Astrocyte of the cerebellum (primary cell): ENCODE measurements around the gene SRP14.

Experiments used
- DNase-seq: peaks from one replicate; pipeline ENCODE4 v3.0.0-alpha.2; 2011; ENCODE audit warnings: low read depth
- H3K4me3 ChIP-seq: 2 replicates; pipeline ENCODE4 v1.5.1; 2011; ENCODE audit warnings: mild to moderate bottlenecking, low read depth, low read length, moderate library complexity
- in situ Hi-C: cut with HindIII; loops from 2 replicates; pipeline ENCODE4 v1.10.0; 2017; ENCODE audit warnings: low sequenced_read_pairs
- TF ChIP-seq, protein P1 (sequence below): IDR thresholded peaks from 2 replicates; pipeline ENCODE4 v1.5.1; 2012; ENCODE audit warnings: low read length, low read depth, moderate library complexity, mild to moderate bottlenecking; ENCODE audit errors: missing control alignments

The SRP14 gene

DNA sequence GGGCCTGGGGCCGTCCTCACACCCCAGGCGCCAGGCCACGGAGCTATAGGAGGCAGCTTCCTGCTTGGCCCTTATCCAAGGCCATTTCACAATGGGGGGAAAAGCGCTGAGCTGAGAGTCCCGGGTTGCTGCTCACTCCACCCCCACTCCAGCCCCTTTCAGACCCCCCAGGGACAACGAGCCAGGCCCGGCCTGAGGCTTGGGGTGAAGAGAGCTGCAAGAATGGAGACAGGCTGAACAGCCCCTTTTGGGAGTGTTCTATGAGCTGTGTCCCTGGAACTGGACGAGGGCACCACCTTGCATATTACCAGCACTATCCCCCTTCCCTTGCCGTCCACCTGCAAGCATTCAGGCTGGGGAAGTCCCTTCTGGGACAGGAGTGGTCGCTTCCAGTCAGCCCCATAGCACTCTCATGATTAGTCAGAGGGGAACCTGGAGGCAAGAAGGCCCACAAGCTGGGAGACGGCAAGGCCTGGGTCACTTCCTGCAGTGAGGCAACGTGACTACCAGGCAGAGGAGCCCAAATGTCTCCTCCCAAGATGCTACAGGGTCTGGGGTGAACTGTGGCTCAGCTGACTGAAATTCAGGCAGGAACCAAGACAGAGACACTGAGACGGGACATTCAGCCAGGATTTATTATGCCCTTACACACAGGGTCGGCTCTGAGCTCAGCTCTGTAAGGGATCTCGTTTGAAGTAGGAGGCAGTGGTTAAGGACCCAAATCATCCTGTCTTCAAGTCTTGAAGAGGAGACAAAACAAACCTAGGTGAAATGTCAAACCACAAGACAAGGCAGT is 8.6 kb upstream of the SRP14 start:
- H3K4me3 ChIP-seq, result no peak overlapping the region
- TF ChIP-seq, protein P1, sequence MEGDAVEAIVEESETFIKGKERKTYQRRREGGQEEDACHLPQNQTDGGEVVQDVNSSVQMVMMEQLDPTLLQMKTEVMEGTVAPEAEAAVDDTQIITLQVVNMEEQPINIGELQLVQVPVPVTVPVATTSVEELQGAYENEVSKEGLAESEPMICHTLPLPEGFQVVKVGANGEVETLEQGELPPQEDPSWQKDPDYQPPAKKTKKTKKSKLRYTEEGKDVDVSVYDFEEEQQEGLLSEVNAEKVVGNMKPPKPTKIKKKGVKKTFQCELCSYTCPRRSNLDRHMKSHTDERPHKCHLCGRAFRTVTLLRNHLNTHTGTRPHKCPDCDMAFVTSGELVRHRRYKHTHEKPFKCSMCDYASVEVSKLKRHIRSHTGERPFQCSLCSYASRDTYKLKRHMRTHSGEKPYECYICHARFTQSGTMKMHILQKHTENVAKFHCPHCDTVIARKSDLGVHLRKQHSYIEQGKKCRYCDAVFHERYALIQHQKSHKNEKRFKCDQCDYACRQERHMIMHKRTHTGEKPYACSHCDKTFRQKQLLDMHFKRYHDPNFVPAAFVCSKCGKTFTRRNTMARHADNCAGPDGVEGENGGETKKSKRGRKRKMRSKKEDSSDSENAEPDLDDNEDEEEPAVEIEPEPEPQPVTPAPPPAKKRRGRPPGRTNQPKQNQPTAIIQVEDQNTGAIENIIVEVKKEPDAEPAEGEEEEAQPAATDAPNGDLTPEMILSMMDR, result no peak
- DNase-seq, result no peak
- in situ Hi-C loops, result loop anchor here (5.0 kb wide), 3 partner anchors 55 to 225 kb away; no protein-coding TSS in a partner anchor

- no peak overlapping the region for H3K4me3 ChIP-seq
- TF ChIP-seq, protein P1, result no peak
- in situ Hi-C loops, result loop anchor here (5.0 kb wide), 3 partner anchors 55 to 225 kb away; no protein-coding TSS in a partner anchor
- DNase-seq, result no peak
These were observed 7.9 kb upstream of the SRP14 start for GRCh38 chr15:40046721-40047414.

DNA sequence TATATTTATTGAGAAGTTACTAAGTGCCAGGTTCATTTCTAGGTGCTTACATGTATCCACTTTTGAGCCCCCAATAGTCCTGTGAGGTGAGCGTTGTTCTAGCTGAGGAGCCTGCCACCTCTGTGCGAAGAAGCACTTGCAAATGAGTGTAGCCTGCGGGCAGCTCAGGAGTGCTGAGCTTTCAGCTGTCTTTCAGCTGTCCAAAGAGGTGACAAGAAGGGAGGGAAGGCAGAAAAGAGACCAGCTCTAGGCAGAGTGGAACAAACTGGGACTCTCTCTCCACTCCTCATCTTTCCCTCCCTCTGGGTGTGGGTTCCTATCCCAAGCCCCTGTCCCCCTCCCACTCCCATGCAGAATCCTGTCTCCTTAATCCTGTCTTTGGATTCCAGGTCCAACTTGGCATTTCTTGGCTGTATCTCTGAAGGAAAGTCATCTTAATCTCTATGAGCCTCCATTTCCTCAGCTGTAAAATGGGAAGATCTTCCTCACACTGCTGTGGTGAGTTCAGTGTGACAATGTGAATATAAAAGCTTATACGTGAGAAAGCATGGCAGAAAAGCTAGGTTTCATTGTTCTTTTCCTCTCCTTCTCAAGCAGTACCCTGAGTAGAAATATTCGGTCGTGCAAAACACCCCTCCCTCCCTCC is 6.7 kb upstream of the SRP14 start:
- H3K4me3 ChIP-seq, result no peak overlapping the region
- TF ChIP-seq, protein P1, result no peak
- in situ Hi-C loops, result loop anchor here (5.0 kb wide), 3 partner anchors 57 to 227 kb away; no protein-coding TSS in a partner anchor
- no peak for DNase-seq

- H3K4me3 ChIP-seq, result peak overlapping the region; percentile 6
- DNase-seq, result no peak
- in situ Hi-C loops, result loop anchor here (5.0 kb wide), 3 partner anchors 57 to 227 kb away; no protein-coding TSS in a partner anchor
- TF ChIP-seq, protein P1, result peak; percentile 87
These were observed 6.0 kb upstream of the SRP14 start for GRCh38 chr15:40044717-40045571.

DNA sequence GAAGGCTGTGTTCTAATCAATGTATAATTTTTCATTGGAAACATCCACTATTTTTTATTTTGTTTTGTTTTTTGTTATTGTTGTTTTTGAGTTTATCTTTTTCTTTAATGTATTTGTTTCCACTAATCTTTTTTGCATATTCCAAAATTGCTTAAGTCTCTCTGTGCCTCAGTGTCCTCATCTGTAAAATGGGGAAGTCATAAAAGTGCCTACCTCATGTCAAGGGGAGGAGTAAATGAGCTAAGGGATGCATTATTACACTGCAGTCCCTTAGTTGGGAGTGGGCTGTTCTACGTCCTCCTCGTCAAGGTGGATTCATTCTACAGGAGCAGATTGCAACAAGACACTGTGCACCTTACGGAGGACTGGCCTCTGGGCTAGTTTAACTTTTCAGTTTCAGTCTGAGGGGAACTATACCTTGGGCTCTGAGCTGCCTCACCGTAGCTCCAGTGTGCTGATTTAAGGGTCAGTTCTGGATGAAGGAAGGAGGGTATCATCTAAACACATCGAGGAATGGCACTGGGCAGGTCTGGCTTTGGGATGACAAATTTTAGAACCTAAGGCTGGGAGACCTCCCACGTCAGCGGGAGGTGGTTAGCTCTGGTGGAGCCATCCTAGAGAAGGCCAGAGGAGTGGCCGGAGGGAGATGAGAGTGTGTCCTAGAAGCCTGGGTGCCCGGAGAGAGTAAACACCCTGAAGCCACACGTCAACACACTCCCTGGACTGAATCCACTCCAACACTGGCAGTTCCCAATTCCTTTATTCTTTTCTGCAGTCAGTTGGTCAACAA is 5.1 kb upstream of the SRP14 start:
- in situ Hi-C loops, result no loop called here
- H3K4me3 ChIP-seq, result no peak overlapping the region
- TF ChIP-seq, protein P1, result no peak
- DNase-seq, result no peak
